Stomach (tissue), 9 donors: ENCODE results near the gene SPAG9. TPM values are rescaled to one million over a fixed set of nuclear protein-coding genes. Genes with fewer than 3 reads are reported as not detected.
A peak's percentile ranks its signal among the peaks of the same experiment; 100 is the strongest.

Experiments
- DNase-seq, 2 donors: peaks; one replicate each; pipeline versions ENCODE4 v3.0.0 to v3.0.0-alpha.2; 2013 to 2019
- H3K27ac ChIP-seq, 5 donors: fragments of 200-600 bp in 4 of 5; sonication (generic) in 4 of 5; one replicate each; pipeline ENCODE4 v1.5.1; 2013 to 2019; ENCODE audit warnings: mild to moderate bottlenecking in 1 of 5, moderate library complexity in 1 of 5
- H3K27me3 ChIP-seq, 3 donors: fragments of 200-600 bp; sonication (generic); one replicate each; pipeline ENCODE4 v1.5.1; 2017 to 2019; ENCODE audit warnings: mixed run types in 1 of 3
- H3K36me3 ChIP-seq, 4 donors: fragments of 200-600 bp; sonication (generic); 1 replicate in 3 of 4; 2 replicates in 1 of 4; pipeline ENCODE4 v1.5.1; 2016 to 2019
- H3K4me1 ChIP-seq, 4 donors: fragments of 200-600 bp; sonication (generic); one replicate each; pipeline ENCODE4 v1.5.1; 2016 to 2019
- H3K4me3 ChIP-seq, 4 donors: fragments of 200-600 bp; sonication (generic) in 3 of 4; one replicate each; pipeline ENCODE4 v1.5.1; 2016 to 2019; ENCODE audit warnings: mild to moderate bottlenecking in 1 of 4
- H3K9me3 ChIP-seq, 4 donors: fragments of 200-600 bp; sonication (generic); one replicate each; pipeline ENCODE4 v1.5.1; 2016 to 2019
- CTCF ChIP-seq, 7 experiments: fragments of 450-650 bp in 4 of 7; fragments of 200-600 bp in 3 of 7; sonication (generic) in 3 of 7; IDR thresholded peaks; one replicate each; pipeline ENCODE4 v1.5.1; 2016 to 2019; ENCODE audit warnings: antibody characterized with exemption in 7 of 7, control low read depth in 2 of 7, mild to moderate bottlenecking in 1 of 7
- EP300 ChIP-seq: sonication (generic); formaldehyde crosslinking; IDR thresholded peaks from one replicate; pipeline ENCODE4 v1.6.1; 2017; ENCODE audit warnings: antibody characterized with exemption
- POLR2A ChIP-seq, 4 donors: fragments of 450-650 bp; IDR thresholded peaks; one replicate each; pipeline ENCODE4 v1.6.1; 2016; ENCODE audit warnings: antibody characterized with exemption in 4 of 4, control low read depth in 2 of 4, mild to moderate bottlenecking in 1 of 4, moderate library complexity in 1 of 4
- POLR2AphosphoS5 ChIP-seq, 3 donors: sonication (generic); formaldehyde crosslinking; IDR thresholded peaks; one replicate each; pipeline ENCODE4 v1.6.1; 2016; ENCODE audit warnings: antibody characterized with exemption in 3 of 3
- WGBS, 5 donors: extraction: QIAGEN DNeasy Blood & Tissue Kit in 3 of 5; methylation state at CpG; one replicate each; pipeline versions ENCODE4 v1.1.5 to v1.1.7; 2013 to 2018; 5-methylcytosine and 5-hydroxymethylcytosine counted together
- intact Hi-C: fragments of 100-400 bp; cut with DNase I; formaldehyde crosslinking; loops from one replicate; pipeline ENCODE4 v1.15.1; 2023; ENCODE audit warnings: low total_unique reads
- polyA plus RNA-seq, 3 donors: library from polyadenylated mRNA; stranded (reverse); fragments of 200-250 nt; gene quantifications; one replicate each; pipeline ENCODE4 v1.2.3, GENCODE V29; 2013
- total RNA-seq, 5 donors: library from RNA; depleted of rRNA; stranded (reverse); fragments of >200 nt; gene quantifications; one replicate each; pipeline versions ENCODE4 v1.1.0 to v1.2.3, GENCODE V29; 2014 to 2016
- donor health status: healthy with polysubstance abuse.
- donor health status: Bipolar disorder and iron deficiency.
- donor health status: healthy.

SPAG9 gene
- total and polyA plus RNA-seq, 8 donors: 10.2 to 209 (median 56.5) TPM

DNA sequence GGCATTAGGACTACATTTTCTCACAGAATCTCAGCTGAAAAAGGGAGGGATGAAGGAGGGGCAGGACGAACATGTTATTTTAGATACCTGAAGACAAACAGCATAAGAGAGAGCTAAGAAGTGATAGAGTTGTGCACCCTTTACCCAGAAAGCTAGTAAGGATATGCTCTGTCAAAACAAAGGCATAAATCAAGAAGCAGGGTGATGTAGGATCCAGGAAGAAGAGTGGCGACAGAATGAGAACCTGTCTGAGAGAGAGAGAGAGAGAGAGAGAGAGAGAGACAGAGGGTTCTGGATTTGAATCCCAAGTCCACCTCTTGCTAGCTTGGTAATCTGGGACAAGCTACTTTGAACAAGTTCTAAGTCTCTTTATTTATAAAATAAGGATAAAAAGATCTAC lies 103.4 kb downstream of the SPAG9 start:
- no peaks in the 10 kb centered on the region for H3K27me3 ChIP-seq
- no peak for DNase-seq
- no peaks in the 10 kb centered on the region for H3K9me3 ChIP-seq
- peaks cover 0 to 8% (median 0%) of the 10 kb centered on the region in 4 donors for H3K4me1 ChIP-seq
- intact Hi-C loops: no loop called here
- 86 to 91% (median 90%) methylated on average over 2 of the region's 2 CpGs for WGBS, 5 donors
- H3K4me3 ChIP-seq: no peak overlapping the region
- peaks cover 29 to 89% (median 82%) of the 10 kb centered on the region in 4 donors for H3K36me3 ChIP-seq
- no peak for TF ChIP-seq CTCF (IDR thresholded peaks at IDR 0.05)
- TF ChIP-seq POLR2AphosphoS5 (IDR thresholded peaks at IDR 0.05): no peak
- no peak for TF ChIP-seq EP300
- no peak for TF ChIP-seq POLR2A (IDR thresholded peaks at IDR 0.05)
- H3K27ac ChIP-seq: no peak overlapping the region

DNA sequence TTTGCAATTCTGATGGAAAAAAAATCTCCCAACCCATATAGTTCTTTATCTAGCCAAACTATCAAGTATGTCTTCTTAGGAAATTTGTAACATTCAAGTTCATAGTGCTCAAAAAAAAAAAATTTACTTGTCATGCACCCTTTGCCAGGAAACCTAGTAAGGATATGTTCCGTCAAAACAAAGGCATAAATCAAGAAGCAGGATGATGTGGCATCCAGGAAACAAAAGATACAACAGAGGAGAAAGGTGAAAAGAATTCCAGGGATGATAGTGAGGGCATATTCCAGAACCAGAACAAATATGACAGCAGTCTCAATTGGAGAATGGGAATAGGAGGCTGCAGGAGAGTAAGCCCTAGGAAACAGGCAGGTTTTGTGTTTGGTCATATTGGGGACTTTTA lies 104.6 kb downstream of the SPAG9 start:
- intact Hi-C loops: no loop called here
- Histone ChIP-seq H3K27me3 (no peaks in the 10 kb centered on the region), H3K4me3 (no peak overlapping the region), H3K36me3 (peaks cover 29 to 98% (median 82%) of the 10 kb centered on the region in 4 donors), H3K9me3 (no peaks in the 10 kb centered on the region), H3K27ac (no peak overlapping the region), H3K4me1 (peaks cover 0 to 8% (median 0%) of the 10 kb centered on the region in 4 donors)
- DNase-seq: no peak
- 80 to 88% (median 83%) methylated on average over 1 of the region's 1 CpG for WGBS, 5 donors
- TF ChIP-seq POLR2AphosphoS5 (IDR thresholded peaks at IDR 0.05): no peak
- TF ChIP-seq CTCF (IDR thresholded peaks at IDR 0.05): no peak
- no peak for TF ChIP-seq EP300
- TF ChIP-seq POLR2A (IDR thresholded peaks at IDR 0.05): no peak

- DNase-seq: peak in 1 of 2 donors; percentile 61
- no peaks in the 10 kb centered on the region for H3K9me3 ChIP-seq
- no peaks in the 10 kb centered on the region for H3K27me3 ChIP-seq
- peaks cover 0 to 8% (median 0%) of the 10 kb centered on the region in 4 donors for H3K4me1 ChIP-seq
- intact Hi-C loops: no loop called here
- H3K27ac ChIP-seq: no peak overlapping the region
- 50 to 70% (median 63%) methylated on average over 1 of the region's 1 CpG for WGBS, 5 donors
- H3K4me3 ChIP-seq: no peak overlapping the region
- H3K36me3 ChIP-seq: peaks cover 21 to 98% (median 77%) of the 10 kb centered on the region in 4 donors
- TF ChIP-seq CTCF (IDR thresholded peaks at IDR 0.05): no peak
- TF ChIP-seq POLR2AphosphoS5 (IDR thresholded peaks at IDR 0.05): no peak
- TF ChIP-seq EP300: no peak
- no peak for TF ChIP-seq POLR2A (IDR thresholded peaks at IDR 0.05)
Observed at GRCh38 chr17:51015145-51015558, 105.5 kb downstream of the SPAG9 start.

DNA sequence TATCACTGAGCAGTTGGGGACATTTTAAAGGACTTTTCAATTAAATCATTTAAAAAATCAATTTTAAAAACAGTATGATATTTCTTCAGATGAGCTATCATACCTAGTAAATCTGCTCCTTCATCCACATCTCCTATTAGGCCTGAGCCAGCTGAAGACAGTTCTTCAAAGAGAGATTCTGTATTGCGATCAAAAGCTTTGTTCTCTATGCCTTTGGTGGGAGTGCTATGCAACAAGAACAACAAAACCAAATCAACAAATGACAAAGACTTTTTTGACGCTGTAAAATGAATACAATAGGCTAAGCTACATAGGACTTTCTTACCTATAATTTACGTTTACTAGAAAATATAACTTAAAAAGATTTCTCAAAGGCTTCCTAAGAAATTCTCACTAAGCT lies 106.5 kb downstream of the SPAG9 start:
- Histone ChIP-seq H3K27me3 (no peaks in the 10 kb centered on the region), H3K36me3 (peaks cover 14 to 90% (median 71%) of the 10 kb centered on the region in 4 donors), H3K27ac (no peak overlapping the region), H3K4me1 (peaks cover 0 to 8% (median 0%) of the 10 kb centered on the region in 4 donors), H3K4me3 (no peak overlapping the region), H3K9me3 (no peaks in the 10 kb centered on the region)
- intact Hi-C loops: no loop called here
- no peak for DNase-seq
- 92 to 97% (median 94%) methylated on average over 3 of the region's 3 CpGs for WGBS, 5 donors
- TF ChIP-seq POLR2A (IDR thresholded peaks at IDR 0.05) (no peak), POLR2AphosphoS5 (IDR thresholded peaks at IDR 0.05) (no peak), EP300 (no peak), CTCF (IDR thresholded peaks at IDR 0.05) (no peak)
